ENCODE measurements around the gene MAML2.

The MAML2 gene

DNA sequence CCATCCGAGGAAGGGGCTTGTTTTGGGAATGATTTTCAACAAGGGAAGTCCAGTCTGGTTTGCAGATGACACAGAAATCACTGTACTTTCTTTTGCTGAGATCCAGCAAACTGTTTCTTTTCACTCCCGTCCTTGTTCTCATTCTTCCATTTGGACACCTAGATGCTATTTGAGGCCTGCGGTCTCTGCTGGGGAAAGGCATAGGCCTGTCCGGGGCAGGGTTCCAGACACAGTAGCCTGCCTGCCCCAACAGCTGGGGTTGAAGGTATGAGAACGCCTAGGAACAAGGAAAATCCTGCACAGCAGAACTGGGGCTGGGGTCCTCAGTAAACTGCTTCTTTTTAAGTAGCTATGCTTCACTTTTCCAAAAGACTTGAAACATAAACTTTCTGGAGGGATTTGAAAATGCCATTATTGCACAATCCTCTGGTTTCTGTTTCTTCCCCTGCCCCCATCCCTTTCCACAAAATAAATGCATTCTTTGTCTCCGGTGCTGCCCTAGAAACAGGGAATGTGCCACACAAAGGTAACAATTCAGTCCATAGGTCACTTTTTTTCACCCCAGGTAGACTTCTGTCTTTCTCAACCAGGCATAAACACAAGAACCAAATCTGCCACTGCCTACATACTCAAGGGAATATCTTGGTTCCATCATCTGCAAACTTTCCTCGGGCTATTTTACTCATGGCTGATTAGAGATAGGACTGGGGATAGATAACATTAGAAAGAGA lies 244.3 kb downstream of the MAML2 start:
- DNase-seq (ENCODE audit: low spot score) = no peak

DNA sequence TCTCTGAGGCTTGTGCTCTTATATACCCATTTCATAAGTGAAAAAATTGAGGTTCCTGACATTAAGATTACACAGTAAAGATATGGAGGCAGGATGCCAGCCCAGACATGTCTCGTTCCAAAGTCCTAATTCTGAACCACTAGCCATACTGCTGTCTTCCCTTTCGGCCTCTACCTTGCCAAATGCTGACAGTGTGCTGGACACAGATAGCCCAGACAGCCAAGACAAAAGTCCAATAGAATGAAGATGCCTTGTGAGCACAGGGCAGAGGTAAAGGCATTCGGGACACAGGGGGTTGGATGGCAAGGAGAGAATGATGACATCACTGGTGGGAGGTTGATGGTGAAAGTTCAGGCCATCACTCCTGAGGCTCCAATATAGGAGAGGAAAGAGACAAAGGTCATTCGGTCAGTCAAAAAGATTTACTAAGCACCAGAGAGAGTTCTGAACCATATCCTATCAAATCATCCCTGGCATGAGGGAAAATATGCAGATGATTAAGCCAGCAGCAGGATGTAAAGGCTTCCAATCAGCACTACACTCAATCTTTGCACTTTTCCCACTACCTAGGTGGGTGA lies 245.1 kb downstream of the MAML2 start:
- no peak for DNase-seq (ENCODE audit: low spot score)

DNA sequence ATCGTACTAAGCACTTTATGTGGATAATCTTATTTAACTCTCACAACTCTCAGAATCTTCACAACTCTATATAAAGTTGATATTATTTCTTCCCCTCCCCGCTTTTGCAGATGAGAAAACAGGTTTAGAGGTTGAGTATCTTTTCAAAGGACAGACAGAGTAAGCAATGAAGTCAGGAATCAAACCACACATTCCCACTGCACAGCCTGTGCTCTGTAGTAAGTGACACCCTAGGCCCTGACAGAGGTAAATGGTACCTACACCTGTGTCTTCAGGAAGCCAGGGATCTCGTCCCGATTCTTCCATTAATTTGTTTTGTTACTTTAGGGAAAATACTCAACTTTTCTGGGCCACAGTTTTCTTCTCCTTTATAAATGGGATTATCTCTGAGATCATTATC lies 246.6 kb downstream of the MAML2 start:
- DNase-seq (ENCODE audit: low spot score) = no peak

DNA sequence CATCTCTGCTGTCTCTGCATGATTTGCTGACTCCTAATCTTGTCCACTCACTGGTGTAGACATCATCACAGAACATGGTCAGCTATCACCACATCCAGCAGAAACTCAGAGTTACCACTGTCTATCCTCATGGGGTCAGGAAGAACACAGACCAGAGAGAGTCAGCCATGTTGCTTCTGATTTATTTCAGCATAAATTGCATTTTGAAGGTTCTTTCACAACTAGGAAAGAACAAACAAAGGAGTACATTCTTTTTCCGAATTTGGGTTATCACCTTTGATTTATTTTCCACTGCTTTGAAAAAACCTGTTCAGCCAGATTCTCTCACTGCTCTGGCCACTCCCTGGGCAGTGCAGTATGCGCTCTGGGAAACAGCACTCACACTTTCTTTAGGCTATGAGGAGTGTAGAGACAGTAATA lies 247.1 kb downstream of the MAML2 start:
- no peak for DNase-seq (ENCODE audit: low spot score)

DNA sequence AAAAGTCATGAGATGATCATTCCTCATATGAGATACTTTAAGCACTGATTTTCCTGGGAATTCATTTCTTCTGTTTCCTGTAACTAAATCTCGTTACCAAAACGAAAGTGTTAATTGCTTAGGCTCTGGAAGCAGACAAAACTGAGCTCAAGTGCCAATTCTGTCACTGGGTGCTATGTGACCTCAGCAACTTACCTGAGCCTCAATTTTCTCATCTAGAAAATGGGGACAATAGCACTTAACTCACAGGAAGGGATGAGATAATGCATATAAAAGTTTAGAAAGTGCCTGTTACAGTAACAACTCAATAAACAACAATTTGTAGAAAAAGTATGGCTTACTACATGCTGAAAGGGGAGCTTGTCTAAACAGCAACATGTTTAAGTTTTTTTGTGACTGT lies 248.8 kb downstream of the MAML2 start:
- DNase-seq (ENCODE audit: low spot score) = no peak

DNA sequence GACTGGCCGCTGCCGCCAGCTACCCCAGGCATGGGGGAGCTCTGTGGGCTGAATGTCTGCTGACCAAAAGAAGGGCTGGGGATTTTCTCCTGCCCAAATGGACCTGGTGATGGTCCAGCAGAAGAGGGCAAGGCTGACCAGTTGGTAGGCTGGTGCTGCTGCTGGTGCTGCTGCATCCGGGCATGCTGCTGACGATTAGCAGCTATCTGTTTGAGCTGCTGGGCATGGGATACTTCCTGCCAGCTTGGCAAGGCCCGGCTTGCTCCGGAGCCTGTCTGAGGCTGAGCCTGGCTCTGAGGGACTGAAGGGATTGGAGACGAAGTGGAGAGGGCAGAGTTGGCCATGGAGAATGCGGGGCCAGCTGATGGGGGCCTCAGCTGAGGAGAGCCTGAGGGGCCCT lies 250.5 kb downstream of the MAML2 start:
- DNase-seq (ENCODE audit: low spot score) = no peak

DNA sequence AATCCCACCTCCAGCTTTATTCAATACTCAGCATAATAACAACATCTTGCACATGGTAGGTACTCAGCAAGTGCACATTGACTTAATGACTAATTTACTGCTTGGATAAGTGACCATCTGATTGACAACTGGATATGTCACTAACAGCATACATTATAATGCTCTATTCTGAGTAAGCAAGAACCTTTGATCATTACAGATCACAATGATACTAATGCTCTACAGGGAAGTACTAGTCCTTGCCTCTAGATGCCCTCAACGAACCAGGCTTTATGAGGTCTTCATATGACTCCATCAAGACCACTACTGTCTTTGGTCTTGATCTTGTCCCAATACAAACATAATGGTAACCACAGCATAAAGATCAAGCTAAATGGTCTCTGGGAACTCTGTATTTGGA lies 251.5 kb downstream of the MAML2 start:
- DNase-seq (ENCODE audit: low spot score) = no peak

DNA sequence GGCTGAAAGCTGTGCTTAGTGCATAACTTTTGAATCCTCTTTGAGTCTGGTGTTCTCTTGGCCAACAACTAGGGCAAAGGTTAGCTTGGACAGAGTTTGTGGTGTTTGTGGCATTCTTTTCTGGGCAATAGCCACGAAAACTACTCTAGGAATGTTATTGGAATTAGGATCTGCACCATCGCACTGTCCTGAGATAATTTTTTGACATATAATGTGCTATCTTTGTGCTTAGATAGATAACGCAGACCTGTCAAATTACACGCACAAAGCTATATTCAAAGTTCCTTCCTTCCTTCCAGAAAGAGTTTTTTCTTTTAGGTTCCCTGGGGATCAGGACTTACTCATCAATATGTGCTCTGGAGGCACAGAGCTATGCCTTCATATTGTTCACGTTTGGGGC lies 252.3 kb downstream of the MAML2 start:
- peak; percentile 41 for DNase-seq (ENCODE audit: low spot score)

DNA sequence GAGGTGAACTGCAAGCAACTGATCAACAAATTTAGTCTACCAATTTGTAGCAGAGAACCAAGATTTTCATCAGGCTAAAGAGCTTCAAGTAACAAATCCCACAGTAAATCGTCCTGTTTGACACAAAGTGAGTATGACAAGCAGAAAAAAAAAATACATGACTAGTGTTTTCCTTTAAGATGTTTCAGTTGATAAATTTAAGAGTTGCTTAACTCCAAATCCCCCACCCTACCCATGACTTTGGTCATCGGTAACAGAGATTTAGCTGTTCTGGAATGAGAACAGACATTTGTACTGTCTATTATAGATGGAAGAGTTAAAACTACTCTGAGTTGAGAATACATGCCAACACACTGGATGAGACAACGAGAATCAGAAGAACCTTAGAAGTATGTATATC lies 254.1 kb downstream of the MAML2 start:
- no peak for DNase-seq (ENCODE audit: low spot score)

DNA sequence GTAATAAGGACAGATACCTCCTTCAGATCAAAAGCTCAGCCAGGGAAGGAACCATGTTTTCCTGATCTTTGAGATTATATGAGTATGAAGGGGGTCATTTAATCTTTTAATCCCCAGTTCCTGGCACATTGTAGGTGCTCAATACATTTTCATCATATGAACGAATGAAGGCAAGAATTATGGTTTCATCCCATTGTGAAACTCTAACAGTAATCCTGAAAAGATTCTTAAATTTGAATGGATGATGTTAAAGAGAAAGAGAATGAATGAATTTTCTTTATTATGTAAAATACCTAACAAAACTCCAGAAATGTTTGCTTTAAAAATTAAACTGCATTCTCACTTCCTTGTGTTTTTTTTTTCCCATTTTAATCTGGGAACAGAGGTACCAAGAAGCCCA lies 256.9 kb downstream of the MAML2 start:
- DNase-seq (ENCODE audit: low spot score) = no peak

DNA sequence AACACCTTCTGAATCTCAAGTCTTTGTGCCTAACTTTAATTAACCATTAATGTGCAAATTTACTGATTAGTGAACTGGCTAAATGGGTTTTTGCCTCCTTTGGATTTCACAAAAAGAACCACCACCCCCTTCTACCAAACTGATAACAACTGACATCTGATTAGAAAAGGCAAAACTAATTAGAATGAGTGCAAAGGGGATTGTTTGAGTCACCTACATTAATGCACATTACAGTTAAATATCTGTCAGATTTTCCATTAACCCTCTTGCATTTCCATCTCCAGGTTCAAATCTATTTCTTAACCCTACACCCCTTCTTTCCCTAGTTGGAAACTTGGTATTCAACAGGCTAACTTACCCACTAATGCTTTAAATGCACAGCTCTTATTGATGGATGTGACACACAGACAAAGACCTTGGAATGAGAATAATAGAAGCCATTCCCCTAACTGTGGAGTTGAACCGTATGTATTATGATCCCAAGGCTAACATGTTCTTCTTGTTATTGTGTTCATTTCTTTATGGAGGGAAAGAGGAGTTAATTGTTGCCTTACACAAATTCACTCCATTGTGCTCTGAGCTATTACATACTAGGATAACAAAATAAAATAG lies 257.6 kb downstream of the MAML2 start:
- DNase-seq (ENCODE audit: low spot score) = no peak

DNA sequence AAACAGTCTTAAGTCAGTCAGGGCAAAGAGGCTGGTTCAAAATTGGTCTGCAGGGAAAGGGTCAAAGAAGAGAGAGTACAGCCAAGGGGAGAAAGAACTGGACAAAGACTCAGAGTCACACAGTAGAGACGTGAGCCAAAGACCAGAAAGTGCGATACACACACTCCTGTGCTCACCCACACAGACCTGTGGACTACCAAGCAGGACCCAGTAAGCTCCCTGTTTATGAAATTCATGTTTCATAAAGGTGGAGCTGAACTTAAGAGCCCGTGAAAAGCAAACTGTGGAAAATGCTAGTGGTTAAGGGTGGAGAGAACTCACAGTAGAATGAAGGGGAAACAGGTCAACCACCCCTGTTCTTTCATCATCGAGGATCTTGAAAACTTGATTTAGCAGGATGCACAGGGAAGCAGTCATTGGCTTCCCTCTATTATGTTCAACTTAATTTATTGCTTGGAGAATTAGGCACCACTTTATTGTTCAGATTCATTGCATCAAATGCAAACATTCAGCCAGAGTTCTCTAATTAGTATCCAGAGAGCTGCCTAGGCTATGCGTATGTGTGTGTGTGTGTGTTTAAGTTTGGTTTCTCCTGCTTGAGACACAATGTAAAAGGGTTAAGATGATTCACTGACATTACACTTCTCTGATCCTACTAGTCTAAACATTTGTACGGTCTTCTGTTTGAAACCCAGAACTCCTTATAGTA lies 258.2 kb downstream of the MAML2 start:
- DNase-seq (ENCODE audit: low spot score) = no peak

DNA sequence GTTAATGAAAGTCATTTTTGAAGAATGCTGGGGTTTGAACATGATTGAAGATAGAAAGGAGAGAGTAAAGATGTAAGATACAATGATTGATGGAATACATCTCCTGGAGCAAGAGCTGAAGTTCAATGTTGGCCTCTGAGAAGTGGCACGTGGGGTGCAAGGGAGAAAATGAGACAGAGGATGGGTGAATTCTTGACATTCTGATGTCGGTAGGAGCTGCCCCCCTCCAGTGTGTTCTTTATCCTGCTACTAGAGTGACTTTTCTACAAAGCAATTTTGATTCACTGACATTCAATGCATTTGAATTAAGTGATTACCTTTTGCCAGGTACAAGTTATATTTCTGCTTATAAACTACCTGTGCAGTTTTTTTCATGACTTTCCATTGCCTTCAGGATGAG lies 260.1 kb downstream of the MAML2 start:
- DNase-seq (ENCODE audit: low spot score) = no peak

DNA sequence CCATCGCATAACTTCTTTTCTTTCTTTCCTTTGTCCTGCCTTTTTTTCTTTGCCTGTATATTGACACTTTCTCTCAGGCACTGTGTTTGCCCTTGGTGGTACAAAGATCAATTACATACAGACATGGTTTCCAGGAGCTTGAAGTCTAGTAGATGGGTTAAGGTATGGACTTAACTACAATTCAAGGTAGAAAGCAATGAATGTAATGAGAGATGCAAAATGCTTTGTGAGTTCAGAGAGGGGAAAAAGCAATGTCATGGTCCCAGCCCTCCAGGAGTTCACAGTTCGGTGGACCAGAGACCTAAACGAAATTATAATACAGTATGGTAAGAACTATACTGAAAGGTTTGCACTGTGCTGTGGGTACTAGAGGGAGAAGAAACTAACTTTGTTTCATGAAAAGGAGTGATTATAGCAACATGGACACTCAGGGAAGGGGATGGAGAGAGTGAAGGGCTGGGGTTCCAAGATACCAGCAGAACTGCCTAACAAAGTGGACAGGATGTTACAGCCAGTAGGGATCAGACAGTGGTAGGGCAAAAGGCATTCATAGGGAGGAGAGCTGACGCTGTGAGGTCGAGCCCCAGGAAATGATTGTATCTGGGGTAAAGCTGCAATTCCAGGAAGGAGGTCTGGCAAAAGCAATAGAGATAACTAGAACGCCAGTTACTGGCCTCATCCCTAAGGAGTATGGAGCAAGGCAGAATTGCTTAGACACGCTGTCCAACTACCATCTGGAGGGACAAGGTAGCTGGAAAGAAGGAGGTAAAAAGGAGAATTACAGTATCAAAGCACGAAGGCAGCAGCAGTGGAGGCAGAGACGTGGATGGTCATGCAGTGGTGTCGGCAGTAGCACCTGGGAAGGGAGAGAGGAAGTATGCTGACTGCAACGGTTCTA lies 260.7 kb downstream of the MAML2 start:
- no peak for DNase-seq (ENCODE audit: low spot score)

DNA sequence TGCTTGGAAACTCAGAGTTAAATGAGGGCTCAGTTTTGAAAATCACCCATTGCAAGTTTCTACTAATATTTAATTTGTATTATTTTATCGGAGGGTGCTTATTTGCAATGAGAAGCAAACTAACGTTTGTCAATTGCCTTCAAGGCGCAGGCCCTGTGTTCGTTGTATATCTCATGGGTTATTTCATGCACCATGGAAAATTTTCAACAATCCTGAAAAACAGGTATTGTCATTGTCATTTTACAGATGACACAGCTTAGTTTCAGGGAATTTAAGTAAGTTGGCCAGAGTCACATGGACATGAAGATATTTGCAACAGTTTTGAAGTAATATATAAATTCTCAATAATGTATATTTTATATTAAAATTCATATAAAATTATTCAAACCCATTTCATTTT lies 261.4 kb downstream of the MAML2 start:
- no peak for DNase-seq (ENCODE audit: low spot score)

DNA sequence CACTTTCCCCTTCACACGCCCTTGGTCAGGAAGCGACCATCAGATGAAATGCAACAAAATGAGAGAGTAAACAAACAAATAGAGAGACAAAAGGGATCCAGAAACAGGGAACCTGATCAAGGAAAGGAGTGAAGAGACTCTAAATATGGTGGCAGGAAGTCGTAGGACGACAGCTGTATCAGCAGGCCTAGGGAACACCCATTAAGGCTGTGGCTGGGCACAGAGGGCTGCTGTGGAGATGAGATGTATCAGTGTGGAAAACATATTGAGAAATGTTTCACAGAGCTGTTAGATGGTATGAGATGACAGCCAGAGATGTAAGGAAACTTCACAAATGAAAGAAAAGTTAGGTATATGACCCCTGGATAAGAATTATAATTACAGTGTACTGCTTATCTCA lies 263.3 kb downstream of the MAML2 start:
- DNase-seq (ENCODE audit: low spot score) = no peak

DNA sequence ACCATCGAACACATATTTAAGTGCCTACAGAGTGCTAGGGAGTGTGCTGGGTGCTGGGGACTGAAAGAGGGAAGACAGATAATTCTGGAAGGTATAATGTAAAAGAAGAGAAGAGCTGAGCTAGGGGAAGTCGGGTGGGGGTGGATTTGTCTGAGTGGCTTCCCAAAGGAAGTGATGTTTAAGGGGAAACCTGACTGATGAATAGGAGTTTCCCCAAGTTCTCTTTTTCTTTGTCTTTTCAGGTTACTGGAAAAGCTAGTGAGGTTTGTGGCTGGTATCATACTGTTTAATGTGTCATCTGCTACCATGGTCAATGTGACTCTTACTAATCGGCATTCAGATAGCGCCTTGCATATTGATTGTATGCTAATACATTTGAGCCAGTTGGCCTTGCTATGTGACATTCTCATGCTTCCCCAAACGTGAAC lies 267.4 kb downstream of the MAML2 start:
- DNase-seq (ENCODE audit: low spot score) = no peak

DNA sequence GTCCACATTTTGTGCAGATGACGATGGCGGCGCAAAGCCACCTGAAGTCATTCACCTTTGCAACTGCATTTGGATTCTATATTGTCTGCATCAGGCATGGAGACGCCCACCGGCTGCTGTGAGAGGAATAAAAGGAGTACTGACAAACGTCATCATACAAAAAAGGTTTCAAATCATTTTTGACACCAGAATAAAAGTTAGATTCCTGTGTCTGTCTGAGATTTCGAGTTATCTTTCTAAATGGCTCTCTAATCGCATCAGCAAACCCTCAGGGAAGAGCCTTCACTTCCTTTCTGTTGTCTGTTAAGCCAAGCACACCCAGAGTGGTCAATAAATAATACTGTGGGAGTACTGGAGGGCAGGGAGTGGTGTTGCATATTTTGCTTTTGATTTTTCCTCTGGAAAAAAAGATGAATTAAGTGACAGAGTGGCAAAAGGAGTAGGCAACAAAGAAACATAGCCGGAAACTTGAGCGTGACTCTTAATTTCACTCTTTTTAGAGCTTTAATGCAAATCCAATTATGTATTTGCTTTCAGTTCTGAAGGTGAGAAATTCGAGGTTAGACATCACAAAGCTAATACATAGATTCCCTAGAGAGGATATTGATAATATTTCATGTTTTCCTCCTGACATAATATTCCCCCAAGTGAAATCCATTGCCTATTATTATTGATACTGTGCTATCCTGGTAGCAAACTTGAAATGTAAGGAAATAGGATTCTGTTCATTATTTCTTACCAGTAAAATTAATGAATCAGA lies 268.3 kb downstream of the MAML2 start:
- no peak for DNase-seq (ENCODE audit: low spot score)

DNA sequence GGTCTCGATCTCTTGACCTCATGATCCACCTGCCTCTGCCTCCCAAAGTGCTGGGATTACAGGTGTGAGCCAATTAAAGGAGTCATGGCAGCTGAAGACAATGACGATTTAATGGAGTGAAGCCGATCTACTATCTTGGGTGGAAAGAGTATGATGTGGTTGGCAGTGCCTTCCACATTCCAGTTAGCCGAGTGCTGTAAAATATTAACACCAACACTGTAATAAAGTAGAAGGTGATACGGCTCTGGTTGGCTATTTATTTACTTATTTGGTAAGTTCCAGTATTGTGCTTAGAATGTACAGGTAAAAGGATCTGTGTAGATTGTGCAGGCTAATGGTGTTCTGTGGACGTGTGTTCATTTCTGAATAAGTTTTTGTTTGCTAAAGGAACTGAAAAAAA lies 269.5 kb downstream of the MAML2 start:
- no peak for DNase-seq (ENCODE audit: low spot score)

DNA sequence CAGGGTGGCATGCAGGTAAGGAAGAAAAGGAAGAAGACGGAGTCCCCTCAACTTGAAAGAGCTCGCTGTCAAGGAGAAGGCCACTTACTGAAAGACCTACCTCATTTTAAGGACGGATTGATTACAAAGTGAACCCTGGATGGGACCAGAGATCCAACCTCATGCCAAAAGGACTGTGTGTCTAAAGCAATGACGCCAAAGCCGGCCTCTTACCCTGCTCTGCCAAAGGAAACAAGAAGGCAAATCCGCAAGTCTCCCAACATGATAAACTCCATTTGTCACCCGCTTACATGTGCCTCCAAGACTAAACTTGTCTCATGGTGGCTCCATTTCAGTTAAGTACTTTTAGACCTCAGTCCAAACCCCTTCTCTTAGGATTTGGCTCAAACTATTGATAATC lies 270.4 kb downstream of the MAML2 start:
- no peak for DNase-seq (ENCODE audit: low spot score)

DNA sequence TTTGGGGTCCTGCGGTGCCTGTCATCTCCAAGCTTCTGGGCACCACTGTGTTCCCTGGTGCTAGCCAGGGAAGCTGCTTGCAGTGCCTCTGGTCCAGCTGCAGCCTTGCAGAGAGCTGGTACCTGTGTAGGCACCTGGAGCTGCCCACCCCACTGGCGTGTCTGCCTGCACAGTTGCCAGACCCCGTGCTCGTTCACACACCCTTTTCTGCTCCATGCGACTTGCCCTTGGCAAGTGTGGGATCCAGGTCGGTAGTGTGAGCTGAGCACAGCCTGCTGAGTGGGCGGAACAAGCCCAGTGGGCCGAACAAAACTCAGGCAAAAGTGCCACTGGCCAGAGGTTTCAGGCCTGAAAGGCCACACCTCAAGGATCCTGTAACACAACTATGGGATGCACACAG lies 272.5 kb downstream of the MAML2 start:
- no peak for DNase-seq (ENCODE audit: low spot score)
